Stimulated activated CD8-positive, alpha-beta memory T cell treated with anti-CD3 and anti-CD28 coated beads, Interleukin-12 subunit alpha, Interleukin-12 subunit beta, amount 100 ng/mL, for 24 hours (primary cell): ENCODE data around the gene FILIP1.
"Not testable (repeated sequence)": the region's sequence is repeated elsewhere in the genome, so short reads cannot be mapped to it uniquely, and the experiment has no call there.

Source experiments
- DNase-seq: peaks from one replicate; pipeline ENCODE4 v3.0.0-alpha.2; 2020; ENCODE audit errors: extremely low read depth

Gene FILIP1

DNA sequence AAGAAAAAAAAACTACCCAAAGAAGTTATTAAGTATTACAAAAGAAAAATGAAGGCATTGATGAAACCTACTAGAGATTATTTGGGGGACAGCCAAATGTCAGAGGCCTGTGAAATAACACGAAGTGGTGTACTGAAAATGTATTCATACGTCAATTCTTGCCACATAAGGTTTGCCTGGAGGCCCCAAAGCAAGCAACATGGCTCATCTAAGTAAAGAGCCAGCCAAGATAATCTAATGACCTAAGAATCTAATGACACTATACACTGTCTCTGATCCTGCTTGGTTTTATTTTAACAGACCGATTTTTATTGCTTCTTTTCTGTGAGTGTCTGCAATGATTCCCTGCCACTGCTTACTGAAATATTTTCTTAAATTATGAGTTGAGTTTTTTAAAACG, 34.7 kb downstream of the FILIP1 start:
- DNase-seq = no peak

DNA sequence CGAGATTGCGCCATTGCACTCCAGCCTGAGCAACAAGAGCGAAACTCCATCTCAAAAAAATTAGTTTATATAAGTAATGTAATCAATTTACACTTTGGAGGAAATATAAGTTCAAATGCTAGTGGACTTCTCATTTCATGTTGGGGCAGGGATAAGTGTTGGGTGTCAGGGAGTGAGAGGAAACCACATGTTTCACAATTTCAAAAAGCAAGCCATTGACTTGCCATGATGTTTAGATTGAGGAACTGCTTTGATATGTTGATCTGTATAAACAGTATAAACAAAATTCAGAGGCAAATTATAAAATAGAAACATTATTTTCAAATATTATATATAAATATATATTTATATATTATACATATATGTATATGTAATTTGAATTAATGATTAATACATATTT, 42.7 kb downstream of the FILIP1 start:
- no peak for DNase-seq

DNA sequence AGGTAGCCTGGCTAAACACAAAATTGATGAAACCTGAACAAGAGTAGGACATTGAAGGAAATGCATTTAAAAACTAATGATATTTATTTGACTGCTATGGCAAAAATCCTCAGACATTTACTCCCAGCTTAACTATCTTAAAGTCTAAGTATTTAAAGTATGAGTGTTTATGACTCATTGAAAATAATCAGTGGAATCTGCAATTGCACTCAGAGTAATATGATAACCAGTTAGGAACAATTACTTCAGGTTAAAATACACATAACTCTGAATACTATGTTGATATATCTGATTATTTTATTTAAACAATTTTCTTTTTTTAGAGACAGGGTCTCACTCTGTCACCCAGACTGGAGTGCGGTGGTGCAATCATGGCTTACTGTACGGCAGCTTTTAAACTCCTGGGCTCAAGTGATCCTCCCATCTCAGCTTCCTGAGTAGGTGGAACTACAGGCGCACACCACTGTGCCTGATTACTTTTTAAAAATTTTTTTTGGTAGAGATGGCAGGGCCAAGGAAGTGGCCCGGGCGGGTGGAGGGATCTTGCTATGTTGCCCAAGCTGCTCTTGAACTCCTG, 43.9 kb downstream of the FILIP1 start:
- no peak for DNase-seq

- no peak for DNase-seq
Measured at GRCh38 chr6:75446241-75446880, 47.2 kb downstream of the FILIP1 start.

DNA sequence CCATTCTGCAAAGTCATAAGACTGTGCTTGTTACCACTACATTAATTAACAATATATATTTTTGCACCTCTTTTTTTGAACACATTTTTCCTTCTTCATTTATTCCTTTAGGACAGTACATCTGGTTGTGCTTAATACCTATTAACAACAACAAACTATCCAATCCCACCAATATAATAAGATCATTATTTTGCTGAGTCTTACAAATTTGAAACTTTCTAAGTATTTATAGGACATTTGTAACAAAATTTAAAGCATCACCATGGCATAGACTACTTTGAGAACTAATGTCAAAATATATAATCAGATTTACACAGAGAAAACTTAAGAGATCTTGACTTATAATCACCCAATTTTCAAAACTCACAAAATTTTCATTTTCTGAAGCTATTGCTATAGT, 47.9 kb downstream of the FILIP1 start:
- DNase-seq = no peak

GRCh38 chr6:75444899-75445298, 48.7 kb downstream of the FILIP1 start:
- DNase-seq = no peak

GRCh38 chr6:75441883-75442282, 51.7 kb downstream of the FILIP1 start:
- not testable (repeated sequence) for DNase-seq

DNA sequence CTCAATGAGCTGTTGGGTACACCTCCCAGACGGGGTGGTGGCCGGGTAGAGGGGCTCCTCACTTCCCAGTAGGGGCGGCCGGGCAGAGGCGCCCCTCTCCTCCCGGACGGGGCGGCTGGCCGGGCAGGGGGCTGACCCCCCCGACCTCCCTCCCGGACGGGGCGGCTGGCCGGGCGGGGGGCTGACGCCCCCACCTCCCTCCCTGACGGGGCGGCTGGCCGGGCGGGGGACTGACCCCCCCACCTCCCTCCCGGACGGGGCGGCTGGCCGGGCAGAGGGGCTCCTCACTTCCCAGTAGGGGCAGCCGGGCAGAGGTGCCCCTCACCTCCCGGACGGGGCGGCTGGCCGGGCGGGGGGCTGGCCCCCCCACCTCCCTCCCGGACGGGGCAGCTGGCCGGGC, 52.1 kb downstream of the FILIP1 start:
- not testable (repeated sequence) for DNase-seq

DNA sequence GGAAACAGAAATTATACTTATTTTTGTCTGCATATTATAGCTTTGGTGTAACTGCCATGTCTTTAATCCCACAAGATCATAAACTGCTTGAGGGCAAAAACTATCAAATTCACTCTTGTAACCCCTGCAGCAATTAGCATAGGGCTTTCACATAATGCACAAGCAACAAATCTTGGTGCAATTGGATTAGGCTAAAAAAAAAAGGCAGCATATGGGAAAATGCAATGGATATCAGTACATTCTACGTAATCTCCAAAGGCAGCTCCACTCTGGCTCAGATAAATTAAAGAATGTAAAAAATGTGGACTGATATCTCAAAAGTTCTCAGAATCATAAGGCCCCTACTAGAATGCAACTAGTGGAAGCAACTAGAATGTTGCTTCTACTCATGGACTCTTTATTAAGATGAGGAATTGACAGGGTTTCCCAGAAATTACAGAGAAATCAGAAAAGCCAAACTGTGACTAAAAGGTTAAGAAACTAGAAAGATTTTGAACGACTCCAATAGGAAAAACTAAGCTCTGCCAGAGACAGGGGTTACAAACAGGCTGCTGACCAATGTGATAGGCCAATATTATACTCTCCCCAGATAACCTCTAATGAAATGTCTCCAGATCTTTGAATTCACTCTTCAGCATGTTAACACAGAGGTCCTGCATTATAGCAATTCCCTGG, 55.0 kb downstream of the FILIP1 start:
- DNase-seq = no peak

DNA sequence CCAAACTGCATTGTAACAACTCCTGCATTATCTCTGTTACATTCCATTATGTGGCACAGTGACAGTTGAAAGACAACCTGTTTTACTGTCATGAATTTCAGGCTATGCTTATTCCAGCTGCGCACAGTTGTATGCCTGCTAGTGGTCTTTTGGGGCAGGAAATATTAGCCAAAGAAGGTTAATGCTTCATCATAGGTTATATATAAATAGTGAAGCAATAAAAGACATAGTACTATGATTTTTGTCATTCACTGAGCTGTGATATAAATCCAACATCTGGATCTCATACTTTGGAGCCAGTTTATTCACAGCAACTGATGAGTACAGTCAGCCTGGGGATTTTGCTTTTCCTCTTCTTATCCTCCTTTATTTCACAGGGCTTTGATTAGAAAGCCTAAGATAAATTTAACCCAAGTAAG, 55.6 kb downstream of the FILIP1 start:
- DNase-seq = no peak

DNA sequence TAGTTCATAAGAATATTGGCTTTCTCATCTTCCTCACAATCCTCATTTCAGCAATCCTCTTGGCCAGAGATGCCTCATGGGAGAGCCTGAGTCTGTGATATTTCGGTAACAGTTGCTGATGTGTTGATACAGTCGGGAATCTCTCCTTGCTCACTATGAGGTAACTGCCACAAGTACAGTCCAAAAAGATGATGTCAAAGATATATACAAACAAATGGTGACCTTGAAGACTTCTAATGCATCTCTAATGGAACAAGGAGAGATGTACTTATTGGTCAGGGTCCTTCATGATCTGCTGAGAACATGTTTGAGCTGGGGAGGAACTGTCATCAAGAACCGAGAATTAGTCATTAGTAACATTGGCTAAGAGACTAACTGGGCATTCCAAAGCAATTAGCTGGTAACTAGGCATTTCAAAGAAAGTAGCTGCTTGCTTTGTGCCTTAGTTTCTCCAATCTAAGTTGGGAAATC, 56.1 kb downstream of the FILIP1 start:
- DNase-seq = no peak

GRCh38 chr6:75436869-75437268, 56.7 kb downstream of the FILIP1 start:
- no peak for DNase-seq

DNA sequence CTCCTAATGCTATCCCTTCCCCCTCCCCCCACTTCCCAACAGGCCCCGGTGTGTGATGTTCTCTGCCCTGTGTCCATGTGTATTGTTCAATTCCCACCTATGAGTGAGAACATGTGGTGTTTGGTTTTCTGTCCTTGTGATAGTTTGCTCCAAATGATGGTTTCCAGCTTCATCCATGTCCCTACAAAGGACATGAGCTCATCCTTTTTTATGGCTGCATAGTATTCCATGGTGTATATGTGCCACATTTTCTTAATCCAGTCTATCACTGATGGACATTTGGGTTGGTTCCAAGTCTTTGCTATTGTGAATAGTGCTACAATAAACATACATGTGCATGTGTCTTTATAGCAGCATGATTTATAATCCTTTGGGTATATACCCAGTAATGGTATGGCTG, 60.8 kb downstream of the FILIP1 start:
- not testable (repeated sequence) for DNase-seq

GRCh38 chr6:75431379-75431778, 62.2 kb downstream of the FILIP1 start:
- no peak for DNase-seq

DNA sequence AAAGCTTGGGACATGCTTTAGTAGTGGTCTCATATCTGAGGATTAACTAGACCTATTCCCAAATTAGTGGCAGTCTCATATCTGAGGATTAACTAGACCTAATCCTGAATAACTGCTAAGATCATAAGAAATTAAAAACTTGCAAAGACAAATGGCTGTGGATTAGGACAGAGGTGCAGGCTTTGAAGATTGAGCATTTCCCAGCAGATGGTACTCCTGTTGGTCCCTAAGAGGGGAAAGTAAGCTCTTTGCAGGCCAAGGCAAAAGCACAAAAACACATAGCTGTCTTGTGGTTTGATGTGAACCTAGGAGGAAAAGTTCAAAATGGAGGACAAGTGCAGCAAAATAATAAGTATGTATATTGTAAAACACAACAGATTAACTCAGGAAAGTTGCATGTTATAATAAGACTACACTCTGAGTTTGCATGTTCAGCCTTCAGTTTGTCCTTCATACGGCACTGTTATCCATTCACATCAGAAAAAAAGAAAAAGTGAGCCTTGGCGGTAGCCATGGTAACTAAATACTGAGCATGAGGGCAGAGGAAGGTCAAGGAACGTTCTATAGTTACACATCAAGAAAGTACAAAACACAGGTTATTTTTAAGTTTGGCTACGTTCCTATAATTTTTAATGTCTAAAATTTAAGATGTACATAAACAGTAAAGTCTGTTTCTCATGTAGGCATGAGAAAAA, 62.8 kb downstream of the FILIP1 start:
- no peak for DNase-seq

- DNase-seq = no peak
Measured at GRCh38 chr6:75429061-75429703, 64.4 kb downstream of the FILIP1 start.

DNA sequence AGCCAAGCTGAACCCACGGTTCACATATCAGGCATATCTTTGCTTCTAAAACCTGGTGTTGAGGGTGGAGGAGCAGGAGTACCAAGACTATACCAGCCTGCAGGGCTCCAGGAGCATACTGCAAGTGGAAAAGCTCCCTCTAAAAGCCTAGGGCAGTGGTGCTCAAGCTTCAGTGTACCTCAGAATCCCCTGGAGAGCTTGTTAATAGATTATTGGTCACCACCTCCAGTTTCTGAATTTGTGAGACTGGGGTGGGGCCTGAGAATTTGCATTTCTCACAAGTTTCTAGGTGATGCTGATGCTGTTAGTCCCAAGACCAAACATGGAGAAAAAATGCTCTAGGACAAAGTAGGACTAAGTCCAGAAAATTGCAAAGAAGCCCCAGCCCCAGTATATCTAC, 65.4 kb downstream of the FILIP1 start:
- DNase-seq = no peak

DNA sequence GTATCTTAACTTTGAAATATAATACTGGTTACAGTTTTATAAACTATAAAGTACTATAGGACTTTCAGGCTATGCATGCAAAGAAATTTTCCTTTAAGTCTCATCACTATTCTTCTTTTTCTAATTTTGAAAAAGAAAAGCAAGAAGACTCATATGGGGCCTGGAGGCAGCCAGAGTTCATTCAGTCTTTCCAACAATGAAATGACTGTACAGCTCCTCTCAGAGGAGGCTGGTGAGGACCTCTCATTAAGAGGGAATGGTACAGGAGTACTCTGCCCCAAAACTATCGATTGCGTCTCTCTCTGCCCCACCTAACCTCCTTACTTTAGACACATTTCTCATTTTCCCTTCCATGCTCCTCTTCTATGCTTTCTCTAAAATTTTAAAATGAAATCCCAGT, 66.3 kb downstream of the FILIP1 start:
- DNase-seq = no peak

- DNase-seq = no peak
Measured at GRCh38 chr6:75424618-75425548, 68.7 kb downstream of the FILIP1 start.

GRCh38 chr6:75423386-75423785, 70.2 kb downstream of the FILIP1 start:
- DNase-seq = no peak

DNA sequence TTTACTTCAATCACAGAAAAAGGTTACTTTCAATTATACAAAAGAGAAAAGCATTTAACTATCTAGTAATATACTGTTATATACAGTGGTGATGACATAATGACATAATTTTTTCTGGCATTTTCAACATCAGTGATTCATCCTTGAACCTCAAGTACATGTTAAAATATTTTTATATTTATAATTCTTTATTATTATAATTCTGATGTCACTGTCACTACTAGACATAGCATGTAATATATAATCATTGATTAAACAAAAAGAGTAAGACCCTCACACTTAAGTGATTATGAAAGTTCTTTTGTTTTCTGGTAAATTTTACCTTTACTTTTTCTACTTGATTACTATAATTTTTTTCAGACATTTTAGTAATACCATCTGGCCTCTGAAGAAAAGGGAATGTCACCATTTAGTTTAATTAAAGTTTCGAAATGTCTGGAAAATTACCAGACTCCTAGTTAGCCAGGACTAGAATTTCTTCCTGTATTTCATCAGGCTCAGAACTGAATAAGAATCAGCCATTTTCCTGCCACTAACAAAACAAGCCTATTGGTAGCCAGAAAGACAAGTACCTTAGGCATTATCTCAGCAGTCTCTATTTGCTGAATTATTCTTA, 71.5 kb downstream of the FILIP1 start:
- DNase-seq = no peak
